ENCODE measurements around the gene CADPS2. TPM values are rescaled to one million over a fixed set of nuclear protein-coding genes. Genes with fewer than 3 reads are reported as not detected.

Gene CADPS2
- total RNA-seq, 4 donors from 2014 or later = 2.1 to 3.7 (median 2.8) TPM

- H3K36me3 ChIP-seq = no peaks in the 10 kb centered on the region
- TF ChIP-seq CTCF (IDR thresholded peaks at IDR 0.05 in 4 of 5, conservative IDR thresholded peaks at IDR 0.05 in 1 of 5) = no peak
- ATAC-seq = no peak
- no peaks in the 10 kb centered on the region for H3K27me3 ChIP-seq
- in situ Hi-C loops (cut with MboI; ENCODE audit: low sequenced_read_pairs in 4 of 4) = no loop called here
- no peak overlapping the region for H3K4me3 ChIP-seq
- no peak overlapping the region for H3K27ac ChIP-seq
- DNase-seq = peak in 1 of 2 donors; percentile 14
- H3K4me1 ChIP-seq = no peaks in the 10 kb centered on the region
- H3K9me3 ChIP-seq = no peaks in the 10 kb centered on the region
- intact Hi-C loops (cut with DNase I; ENCODE audit: low total_unique reads) = no loop called here
Observed at GRCh38 chr7:122790132-122790531, 96.1 kb downstream of the CADPS2 start.

DNA sequence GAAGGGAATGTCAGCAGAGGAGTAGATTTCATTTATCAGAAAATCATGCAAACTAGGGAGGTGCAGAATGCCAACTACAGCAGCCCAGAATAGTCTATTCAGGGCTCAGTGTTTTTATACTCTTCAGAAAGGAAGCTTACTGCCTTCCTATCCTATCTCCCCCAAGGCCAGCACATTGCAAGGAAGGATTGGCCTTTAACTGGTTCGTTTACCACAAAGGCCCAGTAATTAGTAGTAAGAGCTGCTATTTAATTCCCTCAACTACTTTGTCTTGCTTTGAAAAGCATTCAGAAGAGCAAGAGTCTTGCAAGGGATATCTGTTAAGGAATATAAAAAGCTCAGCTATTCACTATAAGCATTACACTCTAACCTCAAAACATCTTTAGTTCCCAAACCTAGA lies 97.1 kb downstream of the CADPS2 start:
- no peak for TF ChIP-seq POLR2A (IDR thresholded peaks at IDR 0.05)
- in situ Hi-C loops (cut with MboI; ENCODE audit: low sequenced_read_pairs in 4 of 4) (no loop called here), intact Hi-C loops (cut with DNase I; ENCODE audit: low total_unique reads) (no loop called here)
- ATAC-seq (no peak), DNase-seq (no peak)
- Histone ChIP-seq H3K27me3 (no peaks in the 10 kb centered on the region), H3K4me1 (no peaks in the 10 kb centered on the region), H3K27ac (no peak overlapping the region), H3K4me3 (no peak overlapping the region), H3K9me3 (no peaks in the 10 kb centered on the region), H3K36me3 (no peaks in the 10 kb centered on the region)

DNA sequence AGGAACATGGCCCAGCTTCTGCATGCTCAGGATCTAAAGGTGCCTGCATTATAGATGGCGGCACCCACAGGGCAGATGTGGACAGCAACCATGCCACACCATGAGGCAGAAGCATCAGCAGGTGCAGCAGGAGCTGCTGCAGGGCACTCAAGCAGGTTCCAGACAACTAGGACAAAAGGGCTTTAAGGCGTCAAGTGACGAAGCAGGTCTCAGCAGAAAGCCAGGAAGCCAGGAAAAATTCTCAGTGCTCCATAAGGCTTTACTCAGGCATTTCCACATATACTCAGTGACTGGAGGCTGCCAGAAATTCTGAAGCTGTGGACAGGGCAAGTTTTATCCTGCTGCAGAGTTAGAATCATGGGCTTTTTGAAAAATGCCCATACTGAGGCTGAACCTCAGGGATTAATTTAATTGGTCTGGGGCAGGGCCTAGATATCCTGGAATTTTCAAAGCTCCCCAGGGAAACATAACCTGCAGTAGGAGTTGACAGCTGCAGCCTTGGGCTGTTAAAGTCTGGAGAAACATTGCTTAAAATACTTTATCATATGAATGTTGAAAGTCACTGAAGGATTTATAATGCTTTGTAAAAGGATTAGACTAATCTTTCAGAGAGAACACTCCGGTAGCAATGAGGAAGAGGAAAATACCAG lies 115.4 kb downstream of the CADPS2 start:
- Histone ChIP-seq H3K27ac (no peak overlapping the region), H3K36me3 (no peaks in the 10 kb centered on the region), H3K9me3 (no peaks in the 10 kb centered on the region), H3K27me3 (no peaks in the 10 kb centered on the region), H3K4me3 (no peak overlapping the region), H3K4me1 (no peaks in the 10 kb centered on the region)
- in situ Hi-C loops (cut with MboI; ENCODE audit: low sequenced_read_pairs in 4 of 4) (no loop called here), intact Hi-C loops (cut with DNase I; ENCODE audit: low total_unique reads) (no loop called here)
- no peak for DNase-seq
- TF ChIP-seq CTCF (IDR thresholded peaks at IDR 0.05 in 4 of 5, conservative IDR thresholded peaks at IDR 0.05 in 1 of 5) (no peak), POLR2A (IDR thresholded peaks at IDR 0.05) (no peak)
- ATAC-seq = no peak

- in situ Hi-C loops (cut with MboI; ENCODE audit: low sequenced_read_pairs in 4 of 4) = no loop called here
- DNase-seq = no peak
- no peak for ATAC-seq
Observed at GRCh38 chr7:122768827-122769226, 117.4 kb downstream of the CADPS2 start.

GRCh38 chr7:122767339-122767738 lies 118.9 kb downstream of the CADPS2 start:
- H3K27ac ChIP-seq = no peak overlapping the region

More at GRCh38 chr7:122768827-122769226, 117.4 kb downstream of the CADPS2 start:
- no peaks in the 10 kb centered on the region for H3K9me3 ChIP-seq
- H3K36me3 ChIP-seq = no peaks in the 10 kb centered on the region
- no peaks in the 10 kb centered on the region for H3K27me3 ChIP-seq
- TF ChIP-seq POLR2A (IDR thresholded peaks at IDR 0.05) = no peak
- no peak for TF ChIP-seq CTCF (IDR thresholded peaks at IDR 0.05 in 4 of 5, conservative IDR thresholded peaks at IDR 0.05 in 1 of 5)
- intact Hi-C loops (cut with DNase I; ENCODE audit: low total_unique reads) = no loop called here
- H3K4me1 ChIP-seq = no peaks in the 10 kb centered on the region
- H3K4me3 ChIP-seq = no peak overlapping the region
- no peak overlapping the region for H3K27ac ChIP-seq

More at GRCh38 chr7:122767339-122767738, 118.9 kb downstream of the CADPS2 start:
- Histone ChIP-seq H3K9me3 (no peaks in the 10 kb centered on the region), H3K36me3 (no peaks in the 10 kb centered on the region), H3K27me3 (no peaks in the 10 kb centered on the region), H3K4me1 (no peaks in the 10 kb centered on the region), H3K4me3 (no peak overlapping the region)
- TF ChIP-seq CTCF (IDR thresholded peaks at IDR 0.05 in 4 of 5, conservative IDR thresholded peaks at IDR 0.05 in 1 of 5) = no peak
- TF ChIP-seq POLR2A (IDR thresholded peaks at IDR 0.05) = no peak
- ATAC-seq (no peak), DNase-seq (no peak)
- in situ Hi-C loops (cut with MboI; ENCODE audit: low sequenced_read_pairs in 4 of 4) = no loop called here
- intact Hi-C loops (cut with DNase I; ENCODE audit: low total_unique reads) = no loop called here
